ENCODE results near the gene WDTC1. TPM values are rescaled to one million over a fixed set of nuclear protein-coding genes. Genes with fewer than 3 reads are reported as not detected.
A peak's percentile ranks its signal among the peaks of the same experiment; 100 is the strongest.

The WDTC1 gene
- total RNA-seq, 1 experiment from 2014 or later, result 14.9 TPM

- no peaks in the 10 kb centered on the region for H3K9me3 ChIP-seq
- H3K4me3 ChIP-seq, result no peak overlapping the region
Measured at GRCh38 chr1:27314737-27315136, 80.3 kb downstream of the WDTC1 start.

GRCh38 chr1:27316860-27317259 lies 82.4 kb downstream of the WDTC1 start:
- DNase-seq, result no peak
- H3K9me3 ChIP-seq, result no peaks in the 10 kb centered on the region
- no peaks in the 10 kb centered on the region for H3K36me3 ChIP-seq
- no peak overlapping the region for H3K4me3 ChIP-seq
- H3K27me3 ChIP-seq, result no peaks in the 10 kb centered on the region

More at GRCh38 chr1:27314737-27315136, 80.3 kb downstream of the WDTC1 start:
- Histone ChIP-seq H3K27me3 (no peaks in the 10 kb centered on the region), H3K36me3 (no peaks in the 10 kb centered on the region)
- no peak for DNase-seq

GRCh38 chr1:27318136-27318535 lies 83.7 kb downstream of the WDTC1 start:
- Histone ChIP-seq H3K36me3 (peaks cover 7% of the 10 kb centered on the region), H3K9me3 (no peaks in the 10 kb centered on the region), H3K27me3 (no peaks in the 10 kb centered on the region), H3K4me3 (no peak overlapping the region)
- DNase-seq, result no peak

- no peaks in the 10 kb centered on the region for H3K9me3 ChIP-seq
- H3K27me3 ChIP-seq, result no peaks in the 10 kb centered on the region
- DNase-seq, result no peak
- no peak overlapping the region for H3K4me3 ChIP-seq
- H3K36me3 ChIP-seq, result peaks cover 7% of the 10 kb centered on the region
Measured at GRCh38 chr1:27318596-27318995, 84.2 kb downstream of the WDTC1 start.

- Histone ChIP-seq H3K4me3 (peak within 1 kb of the TSS; percentile 99), H3K9me3 (no peaks in the 10 kb centered on the region), H3K36me3 (peaks cover 35% of the 10 kb centered on the region), H3K27me3 (no peaks in the 10 kb centered on the region)
- DNase-seq, result peak; percentile 98
Measured at GRCh38 chr1:27321813-27322568, 87.6 kb downstream of the WDTC1 start, which contains the start of gene TMEM222. TMEM222 (plus strand) TSS chr1:27322163; CDS start chr1:27322198, 35 bp downstream.

GRCh38 chr1:27322569-27323240 lies 88.3 kb downstream of the WDTC1 start:
- peaks cover 42% of the 10 kb centered on the region for H3K36me3 ChIP-seq
- H3K27me3 ChIP-seq, result no peaks in the 10 kb centered on the region
- H3K9me3 ChIP-seq, result no peaks in the 10 kb centered on the region
- DNase-seq, result no peak
- H3K4me3 ChIP-seq, result peak overlapping the region; percentile 99

- Histone ChIP-seq H3K36me3 (peaks cover 61% of the 10 kb centered on the region), H3K27me3 (no peaks in the 10 kb centered on the region), H3K4me3 (no peak overlapping the region), H3K9me3 (no peaks in the 10 kb centered on the region)
- DNase-seq, result no peak
Measured at GRCh38 chr1:27325286-27325685, 90.9 kb downstream of the WDTC1 start.

- Histone ChIP-seq H3K9me3 (no peaks in the 10 kb centered on the region), H3K27me3 (no peaks in the 10 kb centered on the region), H3K36me3 (peaks cover 77% of the 10 kb centered on the region), H3K4me3 (no peak overlapping the region)
- no peak for DNase-seq
Measured at GRCh38 chr1:27327964-27328363, 93.5 kb downstream of the WDTC1 start.

- no peaks in the 10 kb centered on the region for H3K27me3 ChIP-seq
- H3K36me3 ChIP-seq, result peaks cover 73% of the 10 kb centered on the region
- no peak for DNase-seq
- no peak overlapping the region for H3K4me3 ChIP-seq
- no peaks in the 10 kb centered on the region for H3K9me3 ChIP-seq
Measured at GRCh38 chr1:27330786-27331185, 96.4 kb downstream of the WDTC1 start.

- Histone ChIP-seq H3K27me3 (no peaks in the 10 kb centered on the region), H3K36me3 (peaks cover 71% of the 10 kb centered on the region), H3K4me3 (no peak overlapping the region), H3K9me3 (no peaks in the 10 kb centered on the region)
- DNase-seq, result no peak
Measured at GRCh38 chr1:27331426-27331825, 97.0 kb downstream of the WDTC1 start.

GRCh38 chr1:27331922-27332321 lies 97.5 kb downstream of the WDTC1 start:
- Histone ChIP-seq H3K4me3 (no peak overlapping the region), H3K36me3 (peaks cover 67% of the 10 kb centered on the region), H3K27me3 (no peaks in the 10 kb centered on the region), H3K9me3 (no peaks in the 10 kb centered on the region)
- no peak for DNase-seq

GRCh38 chr1:27332536-27333281 lies 98.3 kb downstream of the WDTC1 start:
- H3K36me3 ChIP-seq, result peaks cover 59% of the 10 kb centered on the region
- no peak overlapping the region for H3K4me3 ChIP-seq
- no peaks in the 10 kb centered on the region for H3K27me3 ChIP-seq
- DNase-seq, result peak; percentile 24
- no peaks in the 10 kb centered on the region for H3K9me3 ChIP-seq

GRCh38 chr1:27333717-27334279 lies 99.4 kb downstream of the WDTC1 start:
- no peak for DNase-seq

GRCh38 chr1:27335506-27336422 lies 101.3 kb downstream of the WDTC1 start:
- no peak for DNase-seq
- H3K36me3 ChIP-seq, result peaks cover 37% of the 10 kb centered on the region
- no peaks in the 10 kb centered on the region for H3K27me3 ChIP-seq
- no peak overlapping the region for H3K4me3 ChIP-seq
- H3K9me3 ChIP-seq, result no peaks in the 10 kb centered on the region

More at GRCh38 chr1:27333717-27334279, 99.4 kb downstream of the WDTC1 start:
- H3K27me3 ChIP-seq, result no peaks in the 10 kb centered on the region
- H3K36me3 ChIP-seq, result peaks cover 49% of the 10 kb centered on the region
- no peak overlapping the region for H3K4me3 ChIP-seq
- H3K9me3 ChIP-seq, result no peaks in the 10 kb centered on the region

- no peaks in the 10 kb centered on the region for H3K27me3 ChIP-seq
- no peaks in the 10 kb centered on the region for H3K9me3 ChIP-seq
- no peak overlapping the region for H3K4me3 ChIP-seq
- peaks cover 29% of the 10 kb centered on the region for H3K36me3 ChIP-seq
- no peak for DNase-seq
Measured at GRCh38 chr1:27336756-27337155, 102.3 kb downstream of the WDTC1 start.

GRCh38 chr1:27338751-27339150 lies 104.3 kb downstream of the WDTC1 start:
- no peak overlapping the region for H3K4me3 ChIP-seq
- H3K9me3 ChIP-seq, result no peaks in the 10 kb centered on the region
- no peaks in the 10 kb centered on the region for H3K27me3 ChIP-seq
- peaks cover 12% of the 10 kb centered on the region for H3K36me3 ChIP-seq
- no peak for DNase-seq

All from MG63 (cell line).